Bronchus fibroblast of lung (primary cell): ENCODE results near the gene TNFRSF14. TPM values are rescaled to one million over a fixed set of nuclear protein-coding genes. Genes with fewer than 3 reads are reported as not detected.

Experiments
- total RNA-seq: library from RNA; depleted of rRNA; stranded (reverse); fragments of >200 nt; gene quantifications from 2 replicates; pipeline ENCODE4 v1.2.3, GENCODE V29; 2015

TNFRSF14 gene
- total RNA-seq, result 4.5 and 7.7 TPM in 2 replicates

GRCh38 chr1:2556277-2556677, at the start of gene TNFRSF14:
TSS of gene TNFRSF14 (plus strand) at chr1:2556371. CDS start at chr1:2556665, 294 bp downstream.

DNA sequence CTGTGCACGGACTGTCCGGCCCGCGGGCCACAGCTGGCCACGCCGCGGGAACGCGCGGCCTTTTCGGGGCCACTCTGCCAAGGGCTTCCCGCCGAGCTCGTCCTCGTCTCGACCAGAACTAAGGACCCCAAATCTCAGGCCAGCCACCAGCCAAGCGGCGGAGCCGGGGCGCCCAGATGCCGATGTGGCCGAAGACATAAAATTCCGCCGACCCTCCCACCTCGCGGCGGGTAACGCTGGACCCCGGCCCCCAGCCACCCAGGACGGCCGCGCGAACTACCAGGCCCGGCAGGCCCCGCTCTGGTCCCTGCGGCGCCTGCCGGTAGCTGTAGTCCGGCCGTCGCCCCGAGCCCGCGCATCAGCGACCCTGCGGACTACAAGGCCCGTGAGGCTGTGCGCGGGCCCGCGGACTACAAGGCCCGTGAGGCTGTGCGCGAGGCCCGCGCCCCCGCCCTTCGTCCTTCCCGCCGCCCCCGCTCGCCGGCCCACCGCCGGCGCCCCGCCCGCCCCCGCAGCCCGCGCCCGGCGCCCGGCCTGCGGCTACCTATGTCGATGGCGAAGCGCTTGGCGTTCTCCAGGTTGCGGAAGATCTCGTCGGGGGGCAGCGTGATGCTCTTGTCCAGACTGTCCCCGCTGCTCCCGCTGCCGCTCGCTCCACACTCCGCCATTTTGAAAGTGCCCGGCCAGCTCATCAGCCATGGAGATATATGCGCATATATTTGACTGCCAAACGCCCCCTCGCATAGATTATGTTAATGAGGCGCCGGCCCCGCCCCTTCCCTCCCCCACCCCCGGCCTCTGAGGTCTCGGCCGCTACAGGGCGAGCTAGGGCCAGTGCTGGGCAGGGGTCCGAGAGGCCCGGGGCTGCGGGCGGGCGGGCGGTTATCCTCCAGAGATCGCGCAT, 30.0 kb upstream of the TNFRSF14 start, which contains the start of gene PANK4:
Gene PANK4 (minus strand): TSS at position 677 of the 904 bp plus-strand sequence. CDS start 9 bp downstream, at position 668.

DNA sequence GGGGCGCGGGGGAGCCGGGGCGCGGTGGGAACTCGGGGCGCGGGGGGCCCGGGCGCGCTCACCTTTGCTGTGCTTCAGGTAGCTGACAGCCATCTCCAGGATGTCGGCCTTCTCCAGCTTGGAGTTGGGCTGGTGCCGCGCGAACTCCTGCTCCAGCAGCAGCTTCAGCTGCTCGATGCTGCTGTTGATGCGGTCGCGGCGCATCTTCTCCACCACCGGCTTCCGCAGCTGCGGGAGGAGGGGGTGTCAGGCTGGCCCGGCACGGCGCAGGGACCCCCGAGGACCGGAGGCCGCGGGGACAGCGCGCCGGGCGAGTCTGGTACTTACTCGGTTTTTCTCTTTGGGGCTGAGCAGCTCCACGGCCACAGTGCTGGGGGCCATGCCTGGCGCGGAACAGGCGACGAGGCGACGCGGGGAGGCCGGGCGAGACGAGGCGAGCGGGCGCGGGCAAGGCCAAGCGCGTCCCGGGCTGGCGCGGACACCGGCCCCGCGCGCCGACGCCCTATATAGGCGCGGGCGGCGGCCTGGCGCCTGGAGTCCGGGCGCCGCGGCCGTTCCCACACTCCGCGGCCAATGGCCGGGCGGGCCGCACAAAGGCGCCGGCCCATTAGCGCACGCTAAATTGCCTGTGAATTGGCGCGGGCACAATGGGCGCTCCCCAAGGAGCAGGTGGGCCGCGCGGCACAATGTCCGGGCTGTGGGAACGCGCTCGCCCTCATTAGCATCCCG, 26.2 kb upstream of the TNFRSF14 start, which contains the start of gene HES5:
Gene HES5 (minus strand): TSS at position 480 of the 729 bp plus-strand sequence. CDS start 99 bp downstream, at position 381.

GRCh38 chr1:2586154-2587070, 30.2 kb downstream of the TNFRSF14 start, which contains the start of gene PRXL2B:
TSS of gene PRXL2B (plus strand) at chr1:2586777. CDS start at chr1:2586886, 109 bp downstream.

Other genes with a start within 250 kb of the TNFRSF14 start
- 3.7 and 4.0 TPM in 2 replicates for gene MORN1, start 164.8 kb upstream of the TNFRSF14 start, total RNA-seq
- gene RER1, start 164.5 kb upstream of the TNFRSF14 start, total RNA-seq, result 79.7 and 82.0 TPM in 2 replicates
- 28.4 and 33.0 TPM in 2 replicates for gene PEX10, start 143.8 kb upstream of the TNFRSF14 start, total RNA-seq
- under 0.01 and 0.15 TPM in 2 replicates for gene PLCH2, start 80.1 kb upstream of the TNFRSF14 start, total RNA-seq
- 24.9 and 25.6 TPM in 2 replicates for gene PANK4, start 29.8 kb upstream of the TNFRSF14 start, total RNA-seq
- not detected in 2 replicates for gene HES5, start 26.1 kb upstream of the TNFRSF14 start, total RNA-seq
- 22.0 and 25.0 TPM in 2 replicates for gene PRXL2B, start 30.4 kb downstream of the TNFRSF14 start, total RNA-seq
- gene MMEL1, start 76.6 kb downstream of the TNFRSF14 start, total RNA-seq, result not detected in 2 replicates
- 0.15 and 0.17 TPM in 2 replicates for gene TTC34, start 245.3 kb downstream of the TNFRSF14 start, total RNA-seq